ENCODE results near the gene FAN1.

- TF ChIP-seq EZH2 (IDR thresholded peaks at IDR 0.05; ENCODE audit: low read length, missing control alignments) (no peak), CTCF (conservative IDR thresholded peaks at IDR 0.05 in 1 of 2, IDR thresholded peaks at IDR 0.05 in 1 of 2; ENCODE audit: low read depth in 1 of 2, low read length in 2 of 2) (no peak)
Observed at GRCh38 chr15:30973379-30973778, 69.7 kb downstream of the FAN1 start.

All from fibroblast of lung (primary cell).